PC-9 (cell line): ENCODE measurements around the gene CLPTM1L. TPM values are rescaled to one million over a fixed set of nuclear protein-coding genes. Genes with fewer than 3 reads are reported as not detected.

Experiments used
- BruUV-seq: library from RNA; stranded (reverse); fragments of 400-500 nt; replicated peaks from 2 replicates; lab custom pipeline; 2021; lab: Mats Ljungman, UMichigan
- CTCF ChIA-PET: fragments of 300-600 bp; sonication (Branson Sonifier 250); formaldehyde crosslinking; loops from one replicate; lab custom pipeline; 2022; ENCODE audit warnings: antibody characterized with exemption; lab: Charles Lee
- POLR2A ChIA-PET: fragments of 300-600 bp; sonication (Branson Sonifier 250); formaldehyde crosslinking; loops from one replicate; lab custom pipeline; 2022; ENCODE audit warnings: antibody characterized with exemption; ENCODE audit not compliant: unreplicated experiment; lab: Charles Lee
- DNase-seq, 2 experiments: peaks; one replicate each; pipeline versions ENCODE4 v3.0.0 to v3.0.0-alpha.2; 2015 to 2022; ENCODE audit warnings: mixed read lengths in 1 of 2
- H2AFZ ChIP-seq: fragments of 200-600 bp; sonication (generic); 2 replicates; pipeline ENCODE4 v1.8.1; 2017; ENCODE audit warnings: antibody characterized with exemption
- H3F3A ChIP-seq: fragments of 200-600 bp; sonication (generic); 2 replicates; pipeline ENCODE4 v1.8.1; 2017; ENCODE audit warnings: antibody characterized with exemption, mild to moderate bottlenecking, low read depth; ENCODE audit not compliant: insufficient read depth
- H3K27ac ChIP-seq: fragments of 200-600 bp; sonication (generic); 2 replicates; pipeline ENCODE4 v1.6.1; 2016; ENCODE audit warnings: mixed run types
- H3K27me3 ChIP-seq: fragments of 200-600 bp; sonication (generic); 2 replicates; pipeline ENCODE4 v1.6.1; 2016; ENCODE audit warnings: low read depth, mixed run types; ENCODE audit not compliant: insufficient read depth
- H3K36me3 ChIP-seq: fragments of 200-600 bp; sonication (generic); 2 replicates; pipeline ENCODE4 v1.6.1; 2016; ENCODE audit warnings: low read depth, mixed run types
- H3K4me1 ChIP-seq: fragments of 200-600 bp; sonication (generic); replicated peaks from 2 replicates; pipeline ENCODE4 v1.6.1; 2016; ENCODE audit warnings: mixed run types; ENCODE audit not compliant: insufficient read depth
- H3K4me2 ChIP-seq: fragments of 200-600 bp; sonication (generic); 2 replicates; pipeline ENCODE4 v1.6.1; 2017; ENCODE audit warnings: mixed run types
- H3K4me3 ChIP-seq: fragments of 200-600 bp; sonication (generic); 2 replicates; pipeline ENCODE4 v1.6.1; 2016; ENCODE audit warnings: mixed run types
- H3K79me2 ChIP-seq: fragments of 200-600 bp; sonication (generic); 2 replicates; pipeline ENCODE4 v1.6.1; 2017; ENCODE audit warnings: low read depth, mixed run types
- H3K9me2 ChIP-seq: fragments of 200-600 bp; sonication (generic); 2 replicates; pipeline ENCODE4 v1.8.1; 2017; ENCODE audit warnings: mild to moderate bottlenecking; ENCODE audit not compliant: insufficient read depth
- H3K9me3 ChIP-seq: fragments of 200-600 bp; sonication (generic); 2 replicates; pipeline ENCODE4 v1.8.1; 2016; ENCODE audit warnings: low read depth; ENCODE audit not compliant: insufficient read depth
- H4K20me1 ChIP-seq: fragments of 200-600 bp; sonication (generic); 2 replicates; pipeline ENCODE4 v1.8.1; 2017; ENCODE audit not compliant: insufficient read depth
- CTCF ChIP-seq: fragments of 200-600 bp; sonication (generic); conservative IDR thresholded peaks from 2 replicates; pipeline ENCODE4 v1.6.1; 2017; ENCODE audit warnings: mixed run types, antibody characterized with exemption, mild to moderate bottlenecking, moderate library complexity
- EZH2 ChIP-seq: fragments of 200-600 bp; sonication (generic); IDR thresholded peaks from 2 replicates; pipeline ENCODE4 v1.8.0; 2017; ENCODE audit warnings: antibody characterized with exemption, low read depth
- intact Hi-C: fragments of 100-400 bp; cut with micrococcal nuclease; formaldehyde crosslinking; loops from one replicate; pipeline ENCODE4 v1.10.0; 2022; ENCODE audit not compliant: unreplicated experiment
- total RNA-seq: library from RNA; stranded (reverse); gene quantifications from 2 replicates; pipeline ENCODE4 v1.2.3, GENCODE V29; 2021

The CLPTM1L gene
- total RNA-seq, 1 experiment from 2014 or later, result 260 TPM

DNA sequence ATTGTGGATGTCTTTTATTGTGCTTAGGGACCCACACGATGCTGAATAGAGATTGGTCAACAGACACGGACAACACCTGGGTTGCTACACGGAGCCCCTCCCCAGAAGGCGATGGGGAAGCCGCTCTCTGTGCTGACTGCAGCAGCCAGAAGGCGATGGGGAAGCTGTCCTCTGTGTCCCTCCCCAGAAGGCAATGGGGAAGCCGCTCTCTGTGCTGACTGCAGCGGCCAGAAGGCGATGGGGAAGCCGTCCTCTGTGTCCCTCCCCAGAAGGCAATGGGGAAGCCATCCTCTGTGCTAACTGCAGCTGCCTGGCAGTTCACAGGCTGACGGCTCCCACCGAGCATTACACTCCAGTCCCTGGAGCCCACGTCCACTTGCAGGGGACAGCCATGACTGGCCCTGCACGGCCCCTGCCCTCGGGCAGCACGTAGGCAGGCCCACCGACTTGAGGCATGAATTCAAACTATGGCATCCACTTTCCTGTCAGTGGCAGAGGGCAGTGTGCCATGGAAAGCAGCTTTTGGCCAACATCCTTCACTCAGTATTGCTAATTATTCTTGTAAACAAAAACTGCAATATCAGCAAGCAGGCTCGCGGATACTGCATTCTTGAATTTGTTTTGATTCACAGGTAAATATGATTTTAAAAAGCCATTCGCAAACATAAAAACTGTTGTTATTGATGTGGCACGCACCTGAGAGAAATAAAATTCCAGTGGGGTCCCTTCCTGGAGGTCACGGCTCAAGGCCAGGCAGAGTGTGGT, 48.1 kb upstream of the CLPTM1L start:
- no peaks in the 10 kb centered on the region for H3K36me3 ChIP-seq
- no peaks in the 10 kb centered on the region; the same call in none of the 2 replicates for H4K20me1 ChIP-seq
- DNase-seq, result no peak
- no peak overlapping the region for H3K4me2 ChIP-seq
- H3K27me3 ChIP-seq, result peaks cover 99% of the 10 kb centered on the region
- H3K79me2 ChIP-seq, result no peaks in the 10 kb centered on the region
- no peaks in the 10 kb centered on the region for H3K4me1 ChIP-seq
- ChIA-PET POLR2A (no interaction called here), CTCF (no interaction called here)
- no peaks in the 10 kb centered on the region for H3F3A ChIP-seq
- H3K27ac ChIP-seq, result no peak overlapping the region
- intact Hi-C loops, result no loop called here
- BruUV-seq, result no TSS peak
- TF ChIP-seq EZH2 (no peak), CTCF (no peak)
- H3K4me3 ChIP-seq, result no peak overlapping the region
- H3K9me3 ChIP-seq, result no peaks in the 10 kb centered on the region
- H2AFZ ChIP-seq, result no peak overlapping the region
- no peaks in the 10 kb centered on the region for H3K9me2 ChIP-seq

DNA sequence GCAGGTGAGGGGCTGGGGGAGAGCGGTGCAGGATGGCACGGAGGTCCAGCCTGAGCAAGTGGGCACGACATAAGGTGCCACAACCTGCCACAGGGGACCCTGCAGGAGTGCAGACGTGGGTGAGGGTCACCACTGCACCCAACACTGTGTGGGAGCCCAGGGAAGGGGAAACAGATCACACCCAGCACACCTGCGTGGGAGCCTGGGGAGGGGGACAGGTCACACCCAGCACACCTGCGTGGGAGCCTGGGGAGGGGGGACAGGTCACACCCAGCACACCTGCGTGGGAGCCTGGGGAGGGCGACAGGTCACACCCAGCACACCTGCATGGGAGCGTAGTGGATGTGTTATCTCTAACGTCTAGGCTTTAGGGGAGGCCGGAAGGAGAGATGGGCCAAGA, 47.4 kb upstream of the CLPTM1L start:
- no peak overlapping the region for H3K27ac ChIP-seq
- H3K9me2 ChIP-seq, result no peaks in the 10 kb centered on the region
- H3K79me2 ChIP-seq, result no peaks in the 10 kb centered on the region
- no peaks in the 10 kb centered on the region for H3F3A ChIP-seq
- no peaks in the 10 kb centered on the region for H3K9me3 ChIP-seq
- peaks cover 99% of the 10 kb centered on the region for H3K27me3 ChIP-seq
- ChIA-PET POLR2A (no interaction called here), CTCF (no interaction called here)
- TF ChIP-seq EZH2 (no peak), CTCF (no peak)
- intact Hi-C loops, result no loop called here
- no peaks in the 10 kb centered on the region; the same call in none of the 2 replicates for H4K20me1 ChIP-seq
- no peak overlapping the region for H2AFZ ChIP-seq
- no peak overlapping the region for H3K4me3 ChIP-seq
- H3K36me3 ChIP-seq, result no peaks in the 10 kb centered on the region
- DNase-seq, result no peak
- no peak overlapping the region for H3K4me2 ChIP-seq
- H3K4me1 ChIP-seq, result no peaks in the 10 kb centered on the region
- no TSS peak for BruUV-seq

DNA sequence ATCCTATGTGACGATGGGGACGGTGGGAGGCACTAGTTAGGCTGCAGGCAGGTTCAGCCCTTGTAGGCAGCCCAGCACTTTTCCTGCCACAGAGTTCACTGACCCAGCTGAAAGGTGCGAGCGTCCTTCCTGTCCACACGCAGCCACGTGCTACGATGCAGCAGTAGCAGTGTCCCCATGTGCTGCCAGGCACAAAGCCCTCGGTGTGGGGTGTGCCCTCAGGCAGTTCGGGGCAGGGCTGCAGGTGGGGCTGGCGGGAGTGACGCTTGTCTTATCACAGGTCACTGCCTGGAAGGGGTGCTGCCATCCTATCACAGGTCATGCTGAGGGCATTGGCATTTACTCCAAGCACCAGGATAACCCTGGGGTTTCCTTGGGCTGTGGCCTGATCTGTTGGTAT, 46.8 kb upstream of the CLPTM1L start:
- no peaks in the 10 kb centered on the region for H3K9me3 ChIP-seq

More for the DNA sequence above, 46.8 kb upstream of the CLPTM1L start:
- Histone ChIP-seq H3K4me1 (no peaks in the 10 kb centered on the region), H3F3A (no peaks in the 10 kb centered on the region), H3K9me2 (no peaks in the 10 kb centered on the region), H3K4me3 (no peak overlapping the region), H3K27me3 (peaks cover 99% of the 10 kb centered on the region), H3K79me2 (no peaks in the 10 kb centered on the region), H3K27ac (no peak overlapping the region), H3K36me3 (no peaks in the 10 kb centered on the region), H4K20me1 (no peaks in the 10 kb centered on the region; the same call in none of the 2 replicates), H3K4me2 (no peak overlapping the region), H2AFZ (no peak overlapping the region)
- CTCF ChIA-PET, result no interaction called here
- no TSS peak for BruUV-seq
- DNase-seq, result peak; percentile 48
- intact Hi-C loops, result no loop called here
- POLR2A ChIA-PET, result no interaction called here
- TF ChIP-seq CTCF (no peak), EZH2 (no peak)
